H1 (cell line): ENCODE measurements around the gene SLITRK5. TPM values are rescaled to one million over a fixed set of nuclear protein-coding genes. Genes with fewer than 3 reads are reported as not detected.

Source experiments
- BACH1 ChIP-seq: IDR thresholded peaks from 2 replicates; pipeline ENCODE4 v1.6.1; 2012; ENCODE audit warnings: low read length, improper control_type of control experiment
- CBX8 ChIP-seq: fragments of 300-800, 300-1000 bp; sonication (generic); IDR thresholded peaks from 2 replicates; pipeline ENCODE4 v1.7.1; 2016; ENCODE audit warnings: low read depth, low read length, borderline replicate concordance
- CHD1 ChIP-seq: IDR thresholded peaks from 2 replicates; pipeline ENCODE4 v1.6.1; 2012; ENCODE audit warnings: low read depth, low read length, improper control_type of control experiment
- CHD2 ChIP-seq: IDR thresholded peaks from 2 replicates; pipeline ENCODE4 v1.6.1; 2012; ENCODE audit warnings: low read length, improper control_type of control experiment
- CTBP2 ChIP-seq: IDR thresholded peaks from 2 replicates; pipeline ENCODE4 v1.7.0; 2011; ENCODE audit warnings: borderline replicate concordance, mild to moderate bottlenecking, moderate library complexity, mixed read lengths, low read length; ENCODE audit not compliant: insufficient read depth, insufficient read length
- CTCF ChIP-seq, 3 experiments: IDR thresholded peaks; 1 replicate in 2 of 3; 2 replicates in 1 of 3; pipeline versions ENCODE4 v1.5.1 to v1.6.1; 2011; ENCODE audit warnings: low read length in 3 of 3, mild to moderate bottlenecking in 3 of 3, inconsistent platforms in 2 of 3, low read depth in 1 of 3, moderate library complexity in 1 of 3; ENCODE audit not compliant: insufficient read depth in 1 of 3; ENCODE audit errors: control extremely low read depth in 1 of 3
- FOSL1 ChIP-seq: IDR thresholded peaks from 2 replicates; pipeline ENCODE4 v1.6.1; 2011; ENCODE audit warnings: mild to moderate bottlenecking, low read depth, low read length, moderate library complexity; ENCODE audit not compliant: insufficient read depth
- GABPA ChIP-seq: IDR thresholded peaks from 2 replicates; pipeline ENCODE4 v1.6.1; 2011; ENCODE audit warnings: mild to moderate bottlenecking, low read length, moderate library complexity, borderline replicate concordance; ENCODE audit not compliant: insufficient read depth
- HDAC2 ChIP-seq, 2 experiments: fragments of 300-600 bp in 1 of 2; sonication (generic) in 1 of 2; IDR thresholded peaks; 2 replicates each; pipeline ENCODE4 v1.6.1; 2011 to 2012; ENCODE audit warnings: low read depth in 2 of 2, low read length in 2 of 2, mild to moderate bottlenecking in 2 of 2, moderate library complexity in 2 of 2, borderline replicate concordance in 1 of 2, inconsistent platforms in 1 of 2
- JUN ChIP-seq: IDR thresholded peaks from 2 replicates; pipeline ENCODE4 v1.6.1; 2011; ENCODE audit warnings: low read depth, mild to moderate bottlenecking, improper control_type of control experiment, low read length
- KDM1A ChIP-seq: fragments of 200-600, 300-600 bp; sonication (generic); IDR thresholded peaks from 2 replicates; pipeline ENCODE4 v1.7.1; 2016; ENCODE audit warnings: mild to moderate bottlenecking, low read length, borderline replicate concordance
- NANOG ChIP-seq: IDR thresholded peaks from 2 replicates; pipeline ENCODE4 v1.6.1; 2011; ENCODE audit warnings: low read length, low read depth, mild to moderate bottlenecking, inconsistent platforms; ENCODE audit not compliant: insufficient read depth, poor library complexity, severe bottlenecking
- POLR2AphosphoS5 ChIP-seq: IDR thresholded peaks from 2 replicates; pipeline ENCODE4 v1.6.1; 2011; ENCODE audit warnings: low read depth, low read length
- POU5F1 ChIP-seq: IDR thresholded peaks from 2 replicates; pipeline ENCODE4 v1.6.1; 2011; ENCODE audit warnings: low read depth, mild to moderate bottlenecking, low read length, moderate library complexity
- SIRT6 ChIP-seq: IDR thresholded peaks from one replicate; pipeline ENCODE4 v1.7.1; 2012; ENCODE audit warnings: low read length, inconsistent platforms
- SP1 ChIP-seq: IDR thresholded peaks from 2 replicates; pipeline ENCODE4 v1.6.1; 2011; ENCODE audit warnings: low read depth, low read length
- SP2 ChIP-seq: IDR thresholded peaks from 2 replicates; pipeline ENCODE4 v1.6.1; 2012; ENCODE audit warnings: mild to moderate bottlenecking, low read length, inconsistent platforms
- SP4 ChIP-seq: IDR thresholded peaks from 2 replicates; pipeline ENCODE4 v1.6.1; 2012; ENCODE audit warnings: low read length, inconsistent platforms
- SRF ChIP-seq: IDR thresholded peaks from 2 replicates; pipeline ENCODE4 v1.6.1; 2011; ENCODE audit warnings: mild to moderate bottlenecking, low read depth, low read length, moderate library complexity
- SUZ12 ChIP-seq: fragments of 200-600 bp; sonication (generic); IDR thresholded peaks from 2 replicates; pipeline ENCODE4 v1.6.1; 2012; ENCODE audit warnings: mild to moderate bottlenecking, inconsistent platforms, low read length, moderate library complexity, mixed read lengths
- TAF1 ChIP-seq: IDR thresholded peaks from 2 replicates; pipeline ENCODE4 v1.6.1; 2011; ENCODE audit warnings: mild to moderate bottlenecking, low read depth, low read length
- TAF7 ChIP-seq: optimal IDR thresholded peaks from 2 replicates; pipeline ENCODE3; 2011; ENCODE audit warnings: low read depth, mild to moderate bottlenecking, inconsistent platforms, low read length, moderate library complexity, borderline replicate concordance
- TCF12 ChIP-seq: IDR thresholded peaks from 2 replicates; pipeline ENCODE4 v1.6.1; 2011; ENCODE audit warnings: low read depth, mild to moderate bottlenecking, low read length
- polyA plus RNA-seq, 7 experiments: library from polyadenylated mRNA; depleted of rRNA in 3 of 7; stranded (reverse) in 5 of 7; unstranded in 2 of 7; fragments of >200 nt in 5 of 7; fragments of 200-250 nt in 2 of 7; gene quantifications; 1 replicate in 5 of 7; 2 replicates in 1 of 7; 4 replicates in 1 of 7; pipeline versions ENCODE4 v1.2.1 to v1.2.3, GENCODE V29; 2011 to 2013; ENCODE audit warnings: missing spikeins in 2 of 7, mixed read lengths in 2 of 7
- total RNA-seq: library from RNA; stranded (reverse); fragmentation: NEBNext Ultra II Directional; extraction: Animal tissue kit (Norgen Biotek cat#: 25700); gene quantifications from 2 replicates; pipeline ENCODE4 v1.2.1, GENCODE V29; 2021

The SLITRK5 gene
- total and polyA plus RNA-seq, 2 of the 8 experiments (the other 6 are each of a cell fraction or from before 2014, with no cell fraction given): 0.27 to 1.1 TPM

GRCh38 chr13:87676254-87677042 lies 5.3 kb downstream of the SLITRK5 start (continued):
- TF ChIP-seq FOSL1 (no peak), POU5F1 (no peak), POLR2AphosphoS5 (no peak), SRF (no peak), GABPA (no peak), SUZ12 (peak; percentile 87), JUN (no peak), TCF12 (no peak), BACH1 (no peak), NANOG (no peak), CHD1 (no peak), SP2 (no peak), SIRT6 (no peak), TAF7 (no peak), SP4 (no peak), KDM1A (no peak), HDAC2 (IDR thresholded peaks at IDR 0.05; ENCODE audit: borderline replicate concordance in 1 of 2, low read depth in 2 of 2, low read length in 2 of 2) (no peak), CHD2 (no peak), CTBP2 (no peak), CBX8 (no peak), TAF1 (no peak), CTCF (IDR thresholded peaks at IDR 0.05; ENCODE audit: control extremely low read depth in 1 of 3, insufficient read depth in 1 of 3, low read depth in 1 of 3, low read length in 3 of 3) (no peak), SP1 (no peak)
